ENCODE data around the gene PSAT1. TPM values are rescaled to one million over a fixed set of nuclear protein-coding genes. Genes with fewer than 3 reads are reported as not detected.

PSAT1 gene
- total RNA-seq, 1 experiment from 2014 or later, result 215 TPM

DNA sequence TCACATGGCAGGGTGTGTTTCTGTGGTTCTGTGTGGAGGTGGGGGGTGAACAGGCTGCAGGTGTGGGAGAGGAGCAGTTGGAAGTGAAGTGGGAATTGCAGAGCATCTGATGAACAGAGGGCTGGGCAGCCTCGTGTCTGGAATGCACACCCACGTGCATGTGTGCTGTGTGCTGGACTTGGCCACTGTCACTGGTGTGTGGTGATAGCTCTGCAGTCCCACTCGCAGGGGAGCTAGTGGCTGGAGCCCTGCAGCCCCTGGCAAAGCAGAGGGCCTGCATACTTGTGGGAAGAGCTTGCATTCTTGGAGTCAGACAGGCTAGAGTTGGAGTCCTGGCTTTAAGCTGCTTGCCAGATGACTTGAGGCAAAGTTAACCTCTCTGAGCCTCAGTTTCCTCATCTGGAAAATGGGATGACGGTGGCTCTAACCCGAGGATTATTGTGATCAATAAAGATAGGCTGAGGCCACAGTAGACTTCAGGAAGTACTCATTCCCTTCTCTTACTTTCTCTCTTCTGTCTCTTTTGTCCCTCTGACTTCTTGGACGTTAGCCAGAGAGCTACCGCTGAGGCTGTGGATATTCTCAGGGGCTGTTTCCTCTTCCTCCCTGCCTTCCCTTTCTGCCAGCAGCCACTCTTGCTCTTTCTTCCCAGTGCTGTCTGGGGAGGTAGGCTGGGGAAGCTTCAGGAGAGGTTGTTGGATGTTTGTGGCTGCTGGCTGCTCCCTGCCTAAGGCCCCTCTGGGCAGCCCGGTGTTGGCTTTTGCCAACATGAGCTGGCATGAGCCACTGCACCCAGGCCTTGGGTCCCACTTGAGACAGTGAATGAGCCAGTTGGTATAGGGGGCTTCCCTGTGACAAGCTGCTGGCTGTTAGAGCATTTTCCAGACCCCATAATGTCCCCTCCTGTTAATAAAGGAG lies 18.3 kb downstream of the PSAT1 start:
- no peak overlapping the region for H3K27ac ChIP-seq (ENCODE audit: insufficient read length, low read depth, low read length)
- H3K4me3 Mint-ChIP-seq, result peak overlapping the region in 1 of 2 experiments; percentile 59; a peak in 2 of 5 replicates
- DNase-seq, result no peak
- TF ChIP-seq, protein P1, sequence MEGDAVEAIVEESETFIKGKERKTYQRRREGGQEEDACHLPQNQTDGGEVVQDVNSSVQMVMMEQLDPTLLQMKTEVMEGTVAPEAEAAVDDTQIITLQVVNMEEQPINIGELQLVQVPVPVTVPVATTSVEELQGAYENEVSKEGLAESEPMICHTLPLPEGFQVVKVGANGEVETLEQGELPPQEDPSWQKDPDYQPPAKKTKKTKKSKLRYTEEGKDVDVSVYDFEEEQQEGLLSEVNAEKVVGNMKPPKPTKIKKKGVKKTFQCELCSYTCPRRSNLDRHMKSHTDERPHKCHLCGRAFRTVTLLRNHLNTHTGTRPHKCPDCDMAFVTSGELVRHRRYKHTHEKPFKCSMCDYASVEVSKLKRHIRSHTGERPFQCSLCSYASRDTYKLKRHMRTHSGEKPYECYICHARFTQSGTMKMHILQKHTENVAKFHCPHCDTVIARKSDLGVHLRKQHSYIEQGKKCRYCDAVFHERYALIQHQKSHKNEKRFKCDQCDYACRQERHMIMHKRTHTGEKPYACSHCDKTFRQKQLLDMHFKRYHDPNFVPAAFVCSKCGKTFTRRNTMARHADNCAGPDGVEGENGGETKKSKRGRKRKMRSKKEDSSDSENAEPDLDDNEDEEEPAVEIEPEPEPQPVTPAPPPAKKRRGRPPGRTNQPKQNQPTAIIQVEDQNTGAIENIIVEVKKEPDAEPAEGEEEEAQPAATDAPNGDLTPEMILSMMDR (conservative IDR thresholded peaks at IDR 0.05), result no peak
- H2AK5ac ChIP-seq (ENCODE audit: insufficient read length, low read length), result no peak overlapping the region
- H2BK120ac ChIP-seq (ENCODE audit: low read depth, low read length, poor library complexity, severe bottlenecking), result no peak overlapping the region
- no peak overlapping the region for H4K5ac ChIP-seq (ENCODE audit: insufficient read length, low read depth, low read length)
- WGBS (ENCODE audit: extremely low coverage, insufficient read length, low lambda C conversion rate), result no CpG with 5 or more reads among the region's 8 CpGs
- no peaks in the 10 kb centered on the region for H3K4me1 ChIP-seq (ENCODE audit: insufficient read depth, low read length)
- no peak overlapping the region for H3T11ph ChIP-seq (ENCODE audit: low read length)
- H3K9ac ChIP-seq (ENCODE audit: extremely low read depth, insufficient read length, low read length), result no peak overlapping the region
- no peak overlapping the region for H2BK20ac ChIP-seq (ENCODE audit: low read depth, low read length, poor library complexity, severe bottlenecking)
- peak overlapping the region; percentile 32 to 85 (median 55); a peak in 4 of 7 replicates for H3K27ac Mint-ChIP-seq
- H4K20me1 ChIP-seq (ENCODE audit: control insufficient read depth, insufficient read depth, insufficient read length), result no peaks in the 10 kb centered on the region
- no peaks in the 10 kb centered on the region for H3K27me3 Mint-ChIP-seq (ENCODE audit: low read depth)
- no peaks in the 10 kb centered on the region for H3K79me1 ChIP-seq (ENCODE audit: insufficient read depth, low read depth, low read length, poor library complexity, severe bottlenecking)
- peaks cover 0 to 8% of the 10 kb centered on the region in 2 experiments; a peak in 2 of 4 replicates for H3K4me1 Mint-ChIP-seq
- H3K18ac ChIP-seq (ENCODE audit: insufficient read length, low read depth, low read length), result no peak overlapping the region
- H2BK12ac ChIP-seq (ENCODE audit: insufficient read length, low read depth, low read length), result no peak overlapping the region
- no peak overlapping the region for H4K8ac ChIP-seq (replicated peaks; ENCODE audit: insufficient read length, low read depth, low read length)
- H3K14ac ChIP-seq (ENCODE audit: insufficient read depth, low read length), result no peak overlapping the region
- H3K9me3 ChIP-seq (ENCODE audit: control insufficient read depth, low read depth, low read length), result no peaks in the 10 kb centered on the region
- H3K27me3 ChIP-seq (ENCODE audit: insufficient read depth, low read length), result no peaks in the 10 kb centered on the region
- no peak overlapping the region for H4K91ac ChIP-seq (ENCODE audit: insufficient read length, low read depth, low read length)
- H3K23me2 ChIP-seq (ENCODE audit: insufficient read length, low read depth, low read length, poor library complexity, severe bottlenecking), result no peaks in the 10 kb centered on the region
- H3K23ac ChIP-seq (ENCODE audit: insufficient read length, low read depth, low read length), result no peak overlapping the region
- H2BK15ac ChIP-seq (ENCODE audit: low read depth, low read length), result no peak overlapping the region
- no peak overlapping the region for H3K56ac ChIP-seq (ENCODE audit: insufficient read length, low read depth, low read length)
- no peak overlapping the region for H2AFZ ChIP-seq (ENCODE audit: low read length)
- H3K4ac ChIP-seq (ENCODE audit: low read depth, low read length), result no peak overlapping the region
- no peak overlapping the region for H3K4me2 ChIP-seq (ENCODE audit: insufficient read depth, insufficient read length, low read length)
- H3K36me3 Mint-ChIP-seq (ENCODE audit: insufficient read depth in 1 of 3, low read depth in 3 of 3), result peaks cover 72 to 92% (median 81%) of the 10 kb centered on the region in 3 experiments
- H3K9me3 Mint-ChIP-seq, result no peaks in the 10 kb centered on the region
- H3K79me2 ChIP-seq (ENCODE audit: insufficient read depth, low read length), result no peaks in the 10 kb centered on the region
- H2BK5ac ChIP-seq (ENCODE audit: insufficient read length, low read length), result no peak overlapping the region
